HG03175 (cell line): Measurements from ENCODE around the gene COA7.
"Not testable (repeated sequence)": the region's sequence is repeated elsewhere in the genome, so short reads cannot be mapped to it uniquely, and the experiment has no call there.

Experiments
- ATAC-seq: cut with Tn5 transposase; IDR thresholded peaks from one replicate; pipeline ENCODE4 v1.9.1; 2021; ENCODE audit warnings: mild to moderate bottlenecking, moderate library complexity; ENCODE audit not compliant: unreplicated experiment

Gene COA7

GRCh38 chr1:52706136-52706670 is 8.1 kb upstream of the COA7 start:
- ATAC-seq: no peak

- ATAC-seq: peak; percentile 95
Measured at GRCh38 chr1:52702886-52703787, 5.0 kb upstream of the COA7 start.

GRCh38 chr1:52695627-52696026 is 2.5 kb downstream of the COA7 start:
- ATAC-seq: no peak

- no peak for ATAC-seq
Measured at GRCh38 chr1:52693843-52694242, 4.3 kb downstream of the COA7 start.

GRCh38 chr1:52693351-52693750 is 4.8 kb downstream of the COA7 start:
- not testable (repeated sequence) for ATAC-seq

GRCh38 chr1:52692697-52693096 is 5.5 kb downstream of the COA7 start:
- ATAC-seq: no peak

- ATAC-seq: no peak
Measured at GRCh38 chr1:52691821-52692220, 6.3 kb downstream of the COA7 start.

- ATAC-seq: no peak
Measured at GRCh38 chr1:52686830-52687229, 11.3 kb downstream of the COA7 start.

GRCh38 chr1:52686261-52686751 is 11.8 kb downstream of the COA7 start:
- not testable (repeated sequence) for ATAC-seq

- ATAC-seq: no peak
Measured at GRCh38 chr1:52684545-52684944, 13.6 kb downstream of the COA7 start.

GRCh38 chr1:52683367-52683940 is 14.7 kb downstream of the COA7 start:
- ATAC-seq: no peak

GRCh38 chr1:52681136-52681535 is 17.0 kb downstream of the COA7 start:
- ATAC-seq: no peak

GRCh38 chr1:52680353-52680752 is 17.8 kb downstream of the COA7 start:
- ATAC-seq: no peak

- ATAC-seq: no peak
Measured at GRCh38 chr1:52679498-52679897, 18.6 kb downstream of the COA7 start.

- ATAC-seq: no peak
Measured at GRCh38 chr1:52679048-52679447, 19.1 kb downstream of the COA7 start.

GRCh38 chr1:52677076-52677806 is 20.9 kb downstream of the COA7 start:
- ATAC-seq: no peak

- ATAC-seq: no peak
Measured at GRCh38 chr1:52676249-52676903, 21.8 kb downstream of the COA7 start.

GRCh38 chr1:52674497-52675384 is 23.4 kb downstream of the COA7 start:
- no peak for ATAC-seq

- ATAC-seq: no peak
Measured at GRCh38 chr1:52673513-52673912, 24.6 kb downstream of the COA7 start.

- ATAC-seq: no peak
Measured at GRCh38 chr1:52672946-52673345, 25.2 kb downstream of the COA7 start.
